Hippocampal formation (tissue), 2 donors: ENCODE data around the gene RNLS.
"Not testable (repeated sequence)": the region's sequence is repeated elsewhere in the genome, so short reads cannot be mapped to it uniquely, and the experiment has no call there.

Experiments
- DNase-seq, 2 donors: peaks; one replicate each; lab custom pipeline; 2025; lab: John Stamatoyannopoulos, UW

The RNLS gene

GRCh38 chr10:88293073-88293472 lies 290.0 kb downstream of the RNLS start:
- DNase-seq: no peak

- no peak for DNase-seq
Observed at GRCh38 chr10:88292185-88292514, 291.0 kb downstream of the RNLS start.

GRCh38 chr10:88291289-88292184 lies 291.6 kb downstream of the RNLS start:
- no peak for DNase-seq

- DNase-seq: no peak
Observed at GRCh38 chr10:88289342-88289741, 293.8 kb downstream of the RNLS start.

GRCh38 chr10:88288320-88289059 lies 294.6 kb downstream of the RNLS start:
- DNase-seq: no peak

GRCh38 chr10:88286030-88286429 lies 297.1 kb downstream of the RNLS start:
- DNase-seq: no peak

- DNase-seq: no peak
Observed at GRCh38 chr10:88281592-88282347, 301.3 kb downstream of the RNLS start.

- no peak for DNase-seq
Observed at GRCh38 chr10:88280518-88280917, 302.6 kb downstream of the RNLS start.

- DNase-seq: no peak
Observed at GRCh38 chr10:88278912-88279311, 304.2 kb downstream of the RNLS start.

GRCh38 chr10:88276945-88277344 lies 306.2 kb downstream of the RNLS start:
- not testable (repeated sequence) for DNase-seq

- DNase-seq: no peak
Observed at GRCh38 chr10:88274286-88274685, 308.8 kb downstream of the RNLS start.

GRCh38 chr10:88273567-88273966 lies 309.6 kb downstream of the RNLS start:
- no peak for DNase-seq

- no peak for DNase-seq
Observed at GRCh38 chr10:88271761-88272543, 311.2 kb downstream of the RNLS start.

GRCh38 chr10:88270871-88271713 lies 312.0 kb downstream of the RNLS start:
- DNase-seq: no peak

GRCh38 chr10:88270061-88270808 lies 312.9 kb downstream of the RNLS start:
- no peak for DNase-seq

GRCh38 chr10:88262591-88263234 lies 320.4 kb downstream of the RNLS start:
- DNase-seq: no peak

GRCh38 chr10:88261152-88261551 lies 322.0 kb downstream of the RNLS start:
- no peak for DNase-seq

GRCh38 chr10:88260329-88261051 lies 322.6 kb downstream of the RNLS start:
- no peak for DNase-seq

GRCh38 chr10:88259381-88259780 lies 323.7 kb downstream of the RNLS start:
- no peak for DNase-seq
